Right forelimb (tissue), 1 donor: Measurements from ENCODE around the gene SUGCT.

ENCODE experiments used
- DNase-seq: peaks from one replicate; pipeline ENCODE4 v3.0.0-alpha.2; 2018

SUGCT gene

GRCh38 chr7:40701836-40702551 lies 567.2 kb downstream of the SUGCT start:
- no peak for DNase-seq

- no peak for DNase-seq
Measured at GRCh38 chr7:40704172-40704571, 569.4 kb downstream of the SUGCT start.

GRCh38 chr7:40706829-40707228 lies 572.0 kb downstream of the SUGCT start:
- DNase-seq = no peak

GRCh38 chr7:40709062-40709964 lies 574.5 kb downstream of the SUGCT start:
- DNase-seq = no peak

GRCh38 chr7:40711706-40712105 lies 576.9 kb downstream of the SUGCT start:
- DNase-seq = no peak

GRCh38 chr7:40714363-40715052 lies 579.7 kb downstream of the SUGCT start:
- DNase-seq = no peak

GRCh38 chr7:40715053-40715430 lies 580.2 kb downstream of the SUGCT start:
- no peak for DNase-seq

- no peak for DNase-seq
Measured at GRCh38 chr7:40716052-40716451, 581.2 kb downstream of the SUGCT start.

- no peak for DNase-seq
Measured at GRCh38 chr7:40717242-40717641, 582.4 kb downstream of the SUGCT start.

GRCh38 chr7:40720416-40720815 lies 585.6 kb downstream of the SUGCT start:
- no peak for DNase-seq

GRCh38 chr7:40721342-40721949 lies 586.6 kb downstream of the SUGCT start:
- no peak for DNase-seq

GRCh38 chr7:40722242-40722641 lies 587.4 kb downstream of the SUGCT start:
- DNase-seq = no peak

- no peak for DNase-seq
Measured at GRCh38 chr7:40723829-40724228, 589.0 kb downstream of the SUGCT start.

- DNase-seq = no peak
Measured at GRCh38 chr7:40726559-40726958, 591.8 kb downstream of the SUGCT start.

- no peak for DNase-seq
Measured at GRCh38 chr7:40733114-40733513, 598.3 kb downstream of the SUGCT start.

- DNase-seq = no peak
Measured at GRCh38 chr7:40733578-40733977, 598.8 kb downstream of the SUGCT start.

GRCh38 chr7:40739257-40739656 lies 604.5 kb downstream of the SUGCT start:
- DNase-seq = no peak

- no peak for DNase-seq
Measured at GRCh38 chr7:40742270-40742669, 607.5 kb downstream of the SUGCT start.

- DNase-seq = no peak
Measured at GRCh38 chr7:40746841-40747556, 612.2 kb downstream of the SUGCT start.

GRCh38 chr7:40747856-40748255 lies 613.1 kb downstream of the SUGCT start:
- DNase-seq = no peak

- DNase-seq = no peak
Measured at GRCh38 chr7:40749877-40750276, 615.1 kb downstream of the SUGCT start.

- no peak for DNase-seq
Measured at GRCh38 chr7:40753455-40753854, 618.6 kb downstream of the SUGCT start.
